Liver (tissue), 2 donors: ENCODE results near the gene MB21D2.

Source experiments
- ATF3 ChIP-seq: IDR thresholded peaks from 2 replicates; pipeline ENCODE4 v1.6.1; 2016; ENCODE audit warnings: antibody characterized with exemption
- JUND ChIP-seq, 2 donors: IDR thresholded peaks; 2 replicates each; pipeline ENCODE4 v1.6.1; 2016; ENCODE audit warnings: antibody characterized with exemption in 2 of 2
- donor health status: healthy.

- TF ChIP-seq ATF3 (no peak), JUND (IDR thresholded peaks at IDR 0.05) (no peak)
Measured at GRCh38 chr3:192875971-192876565, 41.6 kb downstream of the MB21D2 start.
